HG02610 (cell line): ENCODE results near the gene SIDT2.
A peak's percentile ranks its signal among the peaks of the same experiment; 100 is the strongest.

Source experiments
- ATAC-seq: cut with Tn5 transposase; IDR thresholded peaks from one replicate; pipeline ENCODE4 v1.9.1; 2021; ENCODE audit warnings: mild to moderate bottlenecking, moderate library complexity; ENCODE audit not compliant: unreplicated experiment

Gene SIDT2

DNA sequence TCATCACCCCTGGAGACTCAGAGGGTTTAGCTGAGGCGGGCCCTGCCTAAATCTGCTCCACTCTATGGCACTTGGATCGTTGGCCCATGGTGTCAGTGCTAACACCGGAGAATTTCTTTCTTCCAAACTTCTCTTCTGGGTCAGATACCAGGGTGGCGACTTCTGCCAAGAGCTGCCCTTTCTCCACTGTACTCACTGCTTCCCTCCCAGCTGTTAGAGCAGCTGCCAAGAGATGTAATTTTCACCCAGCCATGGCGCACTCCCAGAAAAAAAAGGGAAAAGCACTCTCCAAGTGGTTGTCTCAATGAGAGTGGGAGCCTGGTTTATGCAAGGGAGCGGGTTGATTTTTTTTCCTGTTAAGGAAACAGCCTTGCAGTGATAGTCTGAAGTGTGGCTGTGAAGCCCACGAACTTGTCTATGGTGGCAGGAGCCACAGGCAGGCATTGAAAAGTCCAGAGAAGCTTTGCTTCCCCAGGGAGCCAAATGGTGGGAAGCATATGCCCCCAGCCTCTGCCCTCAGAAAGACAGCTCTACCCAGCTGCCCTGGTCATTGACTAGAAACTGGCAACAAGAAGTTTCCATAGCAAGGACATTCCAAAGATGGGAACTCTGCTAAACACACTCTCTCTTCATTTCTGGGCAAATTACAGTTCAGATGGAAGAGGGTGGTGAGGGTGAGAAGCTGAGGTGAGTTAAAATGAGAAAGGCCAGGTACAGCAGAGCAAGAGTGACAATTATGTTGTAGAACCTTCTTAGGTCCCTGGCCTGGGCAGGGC, 42.6 kb downstream of the SIDT2 start:
- no peak for ATAC-seq

- no peak for ATAC-seq
Observed at GRCh38 chr11:117221775-117222517, 43.4 kb downstream of the SIDT2 start.

- no peak for ATAC-seq
Observed at GRCh38 chr11:117222991-117223740, 44.6 kb downstream of the SIDT2 start.

- ATAC-seq = no peak
Observed at GRCh38 chr11:117223741-117224689, 45.5 kb downstream of the SIDT2 start.

DNA sequence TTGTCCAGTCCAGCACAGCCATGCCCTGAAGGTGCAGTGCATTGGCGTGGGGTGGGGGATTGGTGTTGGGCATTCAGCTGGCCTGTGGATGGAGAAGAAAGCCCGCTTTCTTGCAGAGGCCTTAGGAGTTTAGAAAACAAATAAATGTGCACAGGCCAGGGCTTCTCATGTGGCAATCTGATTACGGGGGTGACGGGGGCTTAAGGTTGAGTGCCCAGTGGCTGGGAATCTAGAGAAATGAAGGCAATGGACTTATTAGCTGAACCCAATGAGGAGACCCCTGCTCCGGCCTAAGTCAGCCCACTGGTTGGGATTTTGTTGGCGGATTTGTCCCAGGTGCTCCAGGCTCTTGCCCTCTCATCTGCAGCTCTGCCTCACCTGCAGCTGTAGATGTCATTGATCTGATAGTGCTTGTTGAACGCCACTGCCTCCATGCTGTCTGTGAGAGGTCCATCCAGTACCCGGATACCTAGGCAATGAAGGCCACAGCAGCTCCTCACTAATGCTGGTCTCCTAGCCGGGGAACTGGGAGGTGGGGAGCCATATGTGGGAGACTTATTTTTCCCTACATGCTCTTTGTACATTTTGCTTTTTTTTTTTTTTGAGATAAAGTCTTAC, 47.1 kb downstream of the SIDT2 start:
- ATAC-seq = no peak

DNA sequence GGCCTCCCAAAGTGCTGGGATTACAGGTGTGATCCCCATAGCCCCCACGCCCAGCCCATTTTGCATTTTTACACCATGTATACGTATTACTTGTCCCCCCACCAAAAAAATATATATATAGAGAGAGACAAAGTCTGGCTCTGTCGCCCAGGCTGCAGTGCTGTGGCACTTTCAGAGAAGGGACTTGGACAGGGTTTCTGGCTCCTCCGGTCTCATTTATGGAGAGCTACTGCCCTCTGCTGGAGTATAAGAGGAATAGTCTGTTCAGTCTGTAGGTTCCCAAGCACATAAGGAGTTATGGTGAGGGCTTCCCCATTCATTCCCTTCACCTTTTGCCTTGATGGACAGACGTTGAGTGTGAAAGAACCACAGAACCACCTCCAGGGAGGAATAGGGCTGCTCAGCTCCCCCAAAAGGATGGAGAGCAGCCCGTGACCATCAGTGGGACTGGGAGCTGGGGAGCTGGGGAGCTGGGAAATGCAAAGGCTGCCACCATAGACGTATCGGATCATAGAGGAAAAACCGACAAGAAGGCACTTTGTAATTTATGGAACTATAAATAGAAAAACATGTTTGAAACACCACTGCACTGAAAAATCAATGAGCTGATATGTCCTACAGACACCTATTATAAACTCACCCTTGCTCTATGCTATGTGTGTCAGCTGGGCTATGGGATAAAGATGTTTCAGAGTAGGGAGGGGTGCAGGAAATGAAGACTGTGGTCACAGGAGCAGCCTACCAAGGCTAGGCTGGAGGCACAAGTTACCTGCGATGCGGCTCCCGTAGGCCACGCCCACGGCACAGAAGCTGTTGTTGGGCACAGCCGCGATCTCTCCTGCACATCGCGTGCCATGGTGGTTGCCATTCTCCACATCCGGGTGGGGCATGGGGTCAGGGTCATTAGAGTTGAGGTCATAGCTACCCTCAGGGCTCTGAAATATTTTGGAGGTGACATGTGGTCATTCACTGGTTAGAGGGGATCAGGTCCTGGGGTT, 48.1 kb downstream of the SIDT2 start:
- ATAC-seq = no peak

DNA sequence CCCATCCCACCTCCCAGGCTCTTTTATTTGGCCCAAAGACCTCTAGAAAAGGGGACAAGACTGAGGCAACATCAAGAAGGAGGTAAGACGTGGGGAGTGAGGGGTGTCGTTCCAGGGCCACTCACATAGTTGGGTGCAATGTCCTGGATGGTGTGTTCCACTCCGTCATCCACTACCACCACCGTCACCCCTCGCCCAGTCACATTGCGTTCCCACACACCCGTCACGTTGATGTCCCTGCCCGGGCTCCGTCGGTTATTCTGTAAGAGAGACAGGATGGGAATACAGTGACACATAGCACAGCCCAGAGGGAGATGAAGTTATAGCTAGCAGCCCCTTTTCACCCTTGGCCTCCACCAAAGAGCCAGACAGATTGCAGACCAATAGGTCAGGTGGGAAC, 49.5 kb downstream of the SIDT2 start:
- no peak for ATAC-seq

DNA sequence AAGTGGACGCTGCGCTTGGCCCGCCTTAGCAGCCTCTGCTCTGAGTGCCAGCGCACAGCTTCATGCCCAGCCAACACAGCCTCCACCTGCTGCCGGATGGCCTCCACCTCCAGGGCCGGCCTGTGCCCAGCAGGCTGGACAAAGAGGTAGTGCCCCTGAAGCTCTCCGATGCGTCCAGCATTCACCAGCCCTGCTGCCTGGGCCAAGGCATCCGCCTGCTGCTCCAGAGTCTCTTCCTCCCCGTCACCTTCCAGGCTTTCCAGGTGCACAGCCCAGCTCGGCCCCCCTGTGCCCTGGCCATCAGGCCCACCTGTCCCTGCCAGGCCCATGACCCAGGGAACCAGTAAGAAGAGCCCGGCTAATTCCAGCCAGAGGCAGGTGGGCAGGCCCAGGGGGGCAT, 50.9 kb downstream of the SIDT2 start:
- no peak for ATAC-seq

DNA sequence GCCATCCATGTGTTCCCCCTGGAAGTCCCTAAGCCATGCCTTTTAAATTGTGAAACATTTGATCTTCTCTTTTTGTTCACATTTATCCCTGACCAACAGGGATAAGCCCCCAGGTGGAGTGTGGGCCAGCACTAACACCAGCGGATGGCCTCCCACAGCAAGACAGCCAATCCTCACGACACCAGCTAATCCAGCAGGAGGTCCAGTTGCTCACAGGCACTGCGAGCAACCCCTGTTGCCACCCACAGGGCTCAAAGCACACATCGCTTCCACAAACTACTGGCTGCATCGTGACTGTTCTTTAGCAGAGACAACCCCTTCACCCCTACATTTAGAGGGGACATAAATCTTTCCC, 51.4 kb downstream of the SIDT2 start:
- ATAC-seq = no peak

DNA sequence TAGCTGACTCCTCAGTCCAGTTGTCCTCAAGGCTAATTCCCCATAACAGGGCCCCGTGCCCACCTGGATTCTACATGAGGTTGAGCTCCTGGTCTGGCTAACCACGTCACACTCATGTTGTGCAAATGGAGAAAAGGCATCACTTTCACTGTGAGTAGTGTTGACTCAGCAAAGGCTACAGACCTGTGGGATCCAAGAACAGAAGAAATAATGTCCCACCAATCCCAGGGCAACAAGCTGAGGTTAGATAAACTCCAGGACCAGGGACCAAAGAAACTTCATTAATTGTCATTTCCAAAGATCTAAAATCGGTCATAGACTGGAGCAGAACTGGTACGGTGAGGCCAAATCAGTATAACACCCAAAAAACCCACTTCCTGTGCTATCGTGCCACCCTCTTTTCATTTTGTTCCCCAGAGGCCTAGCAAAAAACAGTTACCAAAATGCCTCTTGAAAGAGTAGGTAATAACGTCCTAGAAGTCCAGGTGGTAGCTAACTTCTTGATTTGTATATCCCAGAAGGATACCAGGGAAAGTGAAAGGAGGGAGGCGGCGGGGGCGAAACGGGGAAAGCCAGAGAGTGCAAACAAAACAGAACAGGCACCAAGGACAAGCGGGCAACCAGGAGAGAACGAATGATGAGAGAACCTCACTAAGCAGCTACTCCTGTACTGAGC, 51.9 kb downstream of the SIDT2 start:
- ATAC-seq = peak; percentile 34

DNA sequence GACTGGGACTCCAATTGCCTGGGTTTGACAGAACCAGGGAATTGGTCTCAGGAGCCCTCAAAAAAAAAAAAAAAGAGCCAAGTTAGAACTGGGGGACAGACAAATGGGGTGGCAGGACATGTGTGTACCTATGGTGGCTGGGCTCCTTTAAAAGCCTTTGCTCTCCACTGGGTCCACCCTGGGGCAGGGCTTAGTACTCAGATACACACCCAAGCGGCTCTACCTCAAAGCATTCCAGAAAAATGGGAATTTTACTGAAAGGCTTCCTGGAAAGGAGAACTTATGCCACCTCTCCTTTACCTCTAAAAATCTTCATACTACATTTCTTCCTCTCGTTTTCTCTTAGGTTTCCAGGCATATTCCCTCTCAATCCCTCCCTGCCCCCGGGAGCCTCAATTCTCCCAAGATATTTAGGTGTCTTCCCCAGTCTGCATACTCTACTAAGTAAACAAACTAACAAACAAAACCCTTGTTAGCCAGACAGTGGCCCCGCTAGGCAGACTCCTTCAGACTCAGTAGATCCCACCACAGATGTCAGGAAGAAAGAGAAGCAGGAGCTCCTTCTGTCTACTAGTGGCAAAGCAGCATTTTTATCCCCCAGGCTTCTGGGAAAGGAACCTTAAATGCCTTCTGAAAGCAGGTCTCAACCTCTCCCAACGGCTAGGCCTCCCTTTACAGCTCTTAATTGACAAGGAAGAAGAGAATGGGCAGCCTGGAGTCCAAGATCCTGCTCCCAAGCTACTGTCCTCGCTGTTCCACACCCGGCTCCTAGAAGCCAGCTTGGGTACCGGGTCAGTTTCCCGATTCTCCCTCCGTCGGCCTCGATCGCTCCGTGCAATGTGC, 52.7 kb downstream of the SIDT2 start:
- ATAC-seq = no peak

DNA sequence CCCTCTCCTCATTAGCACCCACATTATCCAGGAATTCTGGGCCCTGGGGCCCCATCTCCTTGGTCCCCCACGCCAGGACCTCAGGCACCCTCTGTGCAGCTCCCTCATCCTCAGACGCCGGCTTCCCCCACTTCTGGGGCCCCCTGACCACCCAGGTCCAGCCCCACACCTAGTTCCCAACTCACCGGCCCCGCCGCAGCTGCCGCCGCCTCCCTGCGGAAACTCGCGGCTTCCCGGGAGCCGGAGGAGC, 53.2 kb downstream of the SIDT2 start, which contains the start of gene PCSK7:
TSS of gene PCSK7 (minus strand) at position 232 of the 250 bp plus-strand sequence. CDS start 2,229 bp downstream, outside the sequence.
- no peak for ATAC-seq

- peak; percentile 65 for ATAC-seq
Observed at GRCh38 chr11:117232092-117232878, 53.7 kb downstream of the SIDT2 start, which contains the start of gene RNF214. Gene RNF214 (plus strand): TSS chr11:117232671. CDS start chr11:117234273, 1,602 bp downstream.

DNA sequence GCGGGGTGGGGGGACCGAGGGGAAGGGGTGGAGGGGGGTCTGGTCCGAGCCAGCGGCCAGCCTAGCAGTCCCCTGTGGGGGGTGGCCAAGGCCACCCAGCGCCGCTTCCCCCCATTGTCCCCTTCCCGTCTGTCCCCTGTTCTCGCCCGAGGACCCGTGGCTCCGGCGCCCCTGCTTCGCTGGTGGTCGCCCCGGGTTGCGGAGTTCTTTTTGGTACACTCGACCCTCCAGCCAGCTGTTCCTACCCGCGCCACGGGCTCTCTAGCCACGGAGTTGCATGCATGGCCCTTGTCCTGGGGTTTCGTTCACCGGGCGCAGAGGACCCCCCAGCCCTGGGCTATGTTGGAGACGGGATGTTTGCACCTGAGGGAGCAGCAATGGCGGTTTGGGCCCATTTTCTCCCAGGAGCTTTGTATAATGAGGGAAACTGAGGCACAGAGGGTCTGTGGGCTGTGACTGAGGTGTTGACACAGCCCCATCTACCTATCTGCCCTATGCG, 54.4 kb downstream of the SIDT2 start:
- no peak for ATAC-seq

DNA sequence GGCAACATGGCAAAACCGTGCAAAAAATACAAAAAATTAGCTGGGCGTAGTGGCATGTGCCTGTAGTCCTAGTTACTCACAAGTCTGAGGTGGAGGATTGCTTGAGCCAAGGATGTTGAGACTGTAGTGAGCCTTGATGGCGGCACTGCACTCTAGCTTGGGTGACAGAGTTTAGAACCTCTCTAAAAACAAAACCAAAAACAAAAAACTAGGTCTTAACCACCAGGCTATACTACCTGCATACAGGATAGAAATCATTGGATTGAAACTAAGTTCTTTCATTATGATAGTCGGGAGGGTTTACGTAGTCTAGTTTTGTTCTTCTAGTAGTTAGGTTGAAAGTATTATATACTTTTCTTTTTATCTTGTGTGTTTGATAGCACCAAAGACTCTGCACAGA, 59.7 kb downstream of the SIDT2 start:
- no peak for ATAC-seq

DNA sequence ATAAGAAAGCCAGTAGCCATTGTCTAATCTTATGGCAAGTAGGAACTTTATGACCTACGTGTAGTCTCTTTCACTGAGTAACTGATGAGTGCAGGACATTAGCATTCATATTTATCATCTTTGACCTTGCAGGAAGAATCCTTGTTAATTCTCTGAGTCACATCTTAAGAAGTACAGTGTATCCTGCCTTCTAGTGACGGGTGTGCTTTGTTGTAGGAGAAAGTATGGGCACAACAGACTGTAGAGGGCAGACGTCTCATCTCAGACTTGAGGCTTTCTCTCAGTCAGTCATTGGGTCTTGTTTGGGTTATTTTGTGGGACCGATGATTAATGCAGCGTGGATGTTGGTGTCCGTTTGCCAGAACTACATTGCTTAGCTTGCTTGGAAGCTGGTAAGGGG, 60.8 kb downstream of the SIDT2 start:
- ATAC-seq = no peak
